Thyroid gland (tissue), 4 donors: Measurements from ENCODE around the gene PDCD10.

Experiments
- CTCF ChIP-seq, 6 experiments: fragments of 200-600 bp in 3 of 6; fragments of 450-650 bp in 3 of 6; sonication (generic) in 3 of 6; IDR thresholded peaks; one replicate each; pipeline ENCODE4 v1.5.1; 2016 to 2019; ENCODE audit warnings: antibody characterized with exemption in 6 of 6, mild to moderate bottlenecking in 2 of 6, inconsistent platforms in 1 of 6, moderate library complexity in 1 of 6
- POLR2A ChIP-seq, 2 donors: fragments of 450-650 bp; IDR thresholded peaks; one replicate each; pipeline ENCODE4 v1.6.1; 2017; ENCODE audit warnings: antibody characterized with exemption in 2 of 2, mild to moderate bottlenecking in 2 of 2, moderate library complexity in 1 of 2

GRCh38 chr3:167735233-167736138 lies 794 bp upstream of the PDCD10 start, which contains the start of gene SERPINI1:
- TF ChIP-seq CTCF (IDR thresholded peaks at IDR 0.05), result no peak
- TF ChIP-seq POLR2A (IDR thresholded peaks at IDR 0.05), result peak in 1 of 2 donors; percentile 88
